ENCODE results near the gene DUSP22.

DNA sequence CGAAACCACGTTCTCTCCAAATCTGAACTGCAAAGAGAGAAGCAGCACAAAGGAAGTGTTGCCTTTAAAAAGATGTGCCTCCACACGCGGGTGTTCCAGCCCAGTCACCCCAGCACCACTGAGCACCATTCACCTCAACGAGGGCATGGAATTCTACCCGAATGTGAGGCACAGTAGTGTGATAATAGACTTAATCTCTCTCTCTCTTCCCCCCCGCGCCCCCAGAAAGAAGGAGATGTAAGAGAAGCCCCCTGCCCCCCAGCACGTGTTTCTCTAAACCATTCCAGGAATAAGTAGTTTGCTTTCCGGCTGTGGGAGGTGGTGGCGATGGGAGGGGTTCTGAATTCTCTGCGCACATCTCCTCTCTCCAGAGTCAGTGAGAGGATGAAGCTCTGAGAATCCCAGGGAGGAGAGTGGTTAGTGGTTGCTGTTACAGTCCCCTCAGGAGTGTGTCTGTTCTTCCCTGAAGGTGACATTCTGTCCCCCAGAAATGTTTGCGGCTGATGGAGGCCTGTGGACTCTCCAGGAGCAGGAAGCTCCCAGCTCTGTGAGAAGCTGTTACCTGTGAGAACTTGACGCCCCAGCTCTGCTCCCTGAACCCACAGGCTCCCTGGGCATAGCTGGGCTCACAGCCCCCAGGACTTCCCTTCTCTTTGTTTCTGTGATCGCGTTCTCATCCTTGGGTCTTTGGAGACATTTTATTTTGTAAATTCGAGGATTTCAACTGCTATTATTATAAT is 75.8 kb downstream of the DUSP22 start:
- TF ChIP-seq, protein P1, sequence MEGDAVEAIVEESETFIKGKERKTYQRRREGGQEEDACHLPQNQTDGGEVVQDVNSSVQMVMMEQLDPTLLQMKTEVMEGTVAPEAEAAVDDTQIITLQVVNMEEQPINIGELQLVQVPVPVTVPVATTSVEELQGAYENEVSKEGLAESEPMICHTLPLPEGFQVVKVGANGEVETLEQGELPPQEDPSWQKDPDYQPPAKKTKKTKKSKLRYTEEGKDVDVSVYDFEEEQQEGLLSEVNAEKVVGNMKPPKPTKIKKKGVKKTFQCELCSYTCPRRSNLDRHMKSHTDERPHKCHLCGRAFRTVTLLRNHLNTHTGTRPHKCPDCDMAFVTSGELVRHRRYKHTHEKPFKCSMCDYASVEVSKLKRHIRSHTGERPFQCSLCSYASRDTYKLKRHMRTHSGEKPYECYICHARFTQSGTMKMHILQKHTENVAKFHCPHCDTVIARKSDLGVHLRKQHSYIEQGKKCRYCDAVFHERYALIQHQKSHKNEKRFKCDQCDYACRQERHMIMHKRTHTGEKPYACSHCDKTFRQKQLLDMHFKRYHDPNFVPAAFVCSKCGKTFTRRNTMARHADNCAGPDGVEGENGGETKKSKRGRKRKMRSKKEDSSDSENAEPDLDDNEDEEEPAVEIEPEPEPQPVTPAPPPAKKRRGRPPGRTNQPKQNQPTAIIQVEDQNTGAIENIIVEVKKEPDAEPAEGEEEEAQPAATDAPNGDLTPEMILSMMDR (IDR thresholded peaks at IDR 0.05): no peak
- TF ChIP-seq POLR2A (IDR thresholded peaks at IDR 0.05; ENCODE audit: low read length): no peak
